Keratinocyte (primary cell): ENCODE measurements around the gene RYR2. TPM values are rescaled to one million over a fixed set of nuclear protein-coding genes. Genes with fewer than 3 reads are reported as not detected.
"Not testable (repeated sequence)": the region's sequence is repeated elsewhere in the genome, so short reads cannot be mapped to it uniquely, and the experiment has no call there.

Source experiments
- DNase-seq: peaks from one replicate; pipeline ENCODE4 v3.0.0-alpha.2; 2011; ENCODE audit warnings: low read depth, missing footprints, low spot score
- FAIRE-seq: peaks from 2 replicates; lab custom pipeline; 2011; peaks lifted over from hg19 to GRCh38; lab: Jason Lieb, UNC
- H2AFZ ChIP-seq: 2 replicates; pipeline ENCODE4 v1.6.0; 2012; ENCODE audit warnings: low read length, control low read depth, inconsistent platforms; ENCODE audit not compliant: control insufficient read depth
- H3K27ac ChIP-seq: 2 replicates; pipeline ENCODE4 v1.5.1; 2011; ENCODE audit warnings: low read length; ENCODE audit not compliant: control insufficient read depth, insufficient read depth
- H3K27me3 ChIP-seq: 3 replicates; pipeline ENCODE4 v1.6.0; 2011; ENCODE audit warnings: low read length; ENCODE audit not compliant: control insufficient read depth, insufficient read depth; ENCODE audit errors: extremely low read depth
- H3K36me3 ChIP-seq, 2 experiments: 2 replicates in 1 of 2; 3 replicates in 1 of 2; pipeline ENCODE4 v1.5.1; 2011; ENCODE audit warnings: low read length in 2 of 2, mild to moderate bottlenecking in 1 of 2; ENCODE audit not compliant: control insufficient read depth in 2 of 2, insufficient read depth in 2 of 2; ENCODE audit errors: extremely low read depth in 1 of 2
- H3K4me1 ChIP-seq: 3 replicates; pipeline ENCODE4 v1.5.1; 2011; ENCODE audit warnings: low read length; ENCODE audit not compliant: control insufficient read depth, insufficient read depth; ENCODE audit errors: extremely low read depth
- H3K4me2 ChIP-seq: 3 replicates; pipeline ENCODE4 v1.6.0; 2011; ENCODE audit warnings: low read depth, low read length; ENCODE audit not compliant: control insufficient read depth, insufficient read depth; ENCODE audit errors: extremely low read depth
- H3K4me3 ChIP-seq, 3 experiments: fragments of 200-600 bp in 1 of 3; sonication (generic) in 1 of 3; 2 replicates in 2 of 3; 3 replicates in 1 of 3; pipeline ENCODE4 v1.5.1; 2011 to 2016; ENCODE audit warnings: low read length in 3 of 3, mild to moderate bottlenecking in 3 of 3, control low read depth in 2 of 3, inconsistent platforms in 1 of 3, low read depth in 1 of 3, mixed read lengths in 1 of 3, mixed run types in 1 of 3, moderate library complexity in 1 of 3; ENCODE audit not compliant: control insufficient read depth in 2 of 3, insufficient read depth in 2 of 3; ENCODE audit errors: extremely low read depth in 1 of 3
- H3K79me2 ChIP-seq: 2 replicates; pipeline ENCODE4 v1.6.0; 2012; ENCODE audit warnings: low read length; ENCODE audit not compliant: control insufficient read depth, insufficient read depth
- H3K9ac ChIP-seq: 3 replicates; pipeline ENCODE4 v1.6.0; 2011; ENCODE audit warnings: low read length; ENCODE audit not compliant: control insufficient read depth, insufficient read depth; ENCODE audit errors: extremely low read depth
- H3K9me1 ChIP-seq: 3 replicates; pipeline ENCODE4 v1.6.0; 2011; ENCODE audit warnings: low read length; ENCODE audit not compliant: control insufficient read depth, insufficient read depth; ENCODE audit errors: extremely low read depth
- H3K9me3 ChIP-seq: 2 replicates; pipeline ENCODE4 v1.5.1; 2012; ENCODE audit warnings: low read depth, low read length; ENCODE audit not compliant: control insufficient read depth
- H4K20me1 ChIP-seq: 3 replicates; pipeline ENCODE4 v1.6.0; 2011; ENCODE audit warnings: low read length; ENCODE audit not compliant: control insufficient read depth, insufficient read depth; ENCODE audit errors: extremely low read depth
- CTCF ChIP-seq, 3 experiments: IDR thresholded peaks in 1 of 3; conservative IDR thresholded peaks in 1 of 3; optimal IDR thresholded peaks in 1 of 3; 2 replicates in 2 of 3; 3 replicates in 1 of 3; pipeline versions ENCODE3 to v1.5.1; 2011; ENCODE audit warnings: low read length in 3 of 3, mild to moderate bottlenecking in 3 of 3, moderate library complexity in 2 of 3, control low read depth in 1 of 3, inconsistent platforms in 1 of 3; ENCODE audit not compliant: insufficient read depth in 2 of 3; ENCODE audit errors: extremely low read depth in 1 of 3
- EZH2 ChIP-seq: IDR thresholded peaks from one replicate; pipeline ENCODE4 v1.6.1; 2012; ENCODE audit warnings: inconsistent platforms, mild to moderate bottlenecking, low read length, moderate library complexity
- dilution Hi-C: fragments of 300-500 bp; cut with MboI; formaldehyde crosslinking; loops from one replicate; pipeline ENCODE4 v1.7.0; 2020; ENCODE audit warnings: low sequenced_read_pairs; ENCODE audit not compliant: extremely low pct_ligation_motif_present
- polyA plus RNA-seq, 5 experiments: library from polyadenylated mRNA; depleted of rRNA in 3 of 5; stranded (reverse) in 3 of 5; stranded (forward) in 1 of 5; unstranded in 1 of 5; fragments of >200 nt; gene quantifications; 1 replicate in 1 of 5; 2 replicates in 3 of 5; 3 replicates in 1 of 5; pipeline versions ENCODE4 v1.2.1 to v1.2.3, GENCODE V29; 2011 to 2012; ENCODE audit warnings: missing spikeins in 2 of 5, low read depth in 1 of 5, low replicate concordance in 1 of 5

RYR2 gene
- polyA plus RNA-seq, 1 donor (not counting 4 experiments of a cell fraction or from before 2014, with no cell fraction given): 0.05 TPM

GRCh38 chr1:237814319-237814924, 772.4 kb downstream of the RYR2 start:
- no peak for DNase-seq
- H3K9me3 ChIP-seq: no peaks in the 10 kb centered on the region
- H3K9me1 ChIP-seq: no peaks in the 10 kb centered on the region
- no peak overlapping the region for H3K4me2 ChIP-seq
- TF ChIP-seq EZH2 (no peak), CTCF (optimal IDR thresholded peaks at IDR 0.05 in 1 of 3, IDR thresholded peaks at IDR 0.05 in 1 of 3, conservative IDR thresholded peaks at IDR 0.05 in 1 of 3; ENCODE audit: extremely low read depth in 1 of 3, insufficient read depth in 2 of 3, low read length in 3 of 3) (peak in 2 of 3 experiments; percentile 34 to 50)
- H2AFZ ChIP-seq: no peak overlapping the region
- no peak overlapping the region for H3K9ac ChIP-seq
- no peak overlapping the region for H3K27ac ChIP-seq
- no peaks in the 10 kb centered on the region for H3K27me3 ChIP-seq
- FAIRE-seq: no peak
- H3K4me3 ChIP-seq: no peak overlapping the region
- H3K4me1 ChIP-seq: no peaks in the 10 kb centered on the region
- no peaks in the 10 kb centered on the region for H3K79me2 ChIP-seq
- H3K36me3 ChIP-seq: no peaks in the 10 kb centered on the region
- dilution Hi-C loops: no loop called here
- no peaks in the 10 kb centered on the region for H4K20me1 ChIP-seq

DNA sequence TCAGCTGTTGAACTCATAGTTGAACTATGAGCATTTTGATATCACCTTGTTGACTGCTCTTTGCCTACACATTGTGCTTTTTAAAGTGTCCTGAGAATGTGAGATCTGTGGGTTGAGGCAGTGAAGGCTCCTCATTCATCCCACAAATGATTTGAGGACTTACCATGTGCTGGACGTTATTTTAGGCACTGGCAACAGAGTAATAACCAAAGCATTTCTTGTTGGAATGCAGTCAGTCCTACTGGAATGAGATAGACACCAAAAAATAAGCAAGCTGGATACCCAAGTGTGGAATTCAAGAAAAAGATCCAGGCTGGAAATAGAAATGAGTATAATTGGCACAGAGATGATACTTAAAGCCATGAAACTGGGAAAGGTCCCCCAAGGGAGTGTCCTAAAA, 775.3 kb downstream of the RYR2 start:
- Histone ChIP-seq H3K27ac (no peak overlapping the region), H3K4me2 (no peak overlapping the region), H3K9me1 (no peaks in the 10 kb centered on the region), H3K9ac (no peak overlapping the region), H3K36me3 (no peaks in the 10 kb centered on the region), H3K27me3 (no peaks in the 10 kb centered on the region), H3K4me3 (no peak overlapping the region), H2AFZ (no peak overlapping the region), H4K20me1 (no peaks in the 10 kb centered on the region), H3K9me3 (no peaks in the 10 kb centered on the region), H3K4me1 (no peaks in the 10 kb centered on the region), H3K79me2 (no peaks in the 10 kb centered on the region)
- no peak for FAIRE-seq
- TF ChIP-seq EZH2 (no peak), CTCF (optimal IDR thresholded peaks at IDR 0.05 in 1 of 3, IDR thresholded peaks at IDR 0.05 in 1 of 3, conservative IDR thresholded peaks at IDR 0.05 in 1 of 3; ENCODE audit: extremely low read depth in 1 of 3, insufficient read depth in 2 of 3, low read length in 3 of 3) (no peak)
- dilution Hi-C loops: no loop called here
- DNase-seq: no peak

- H3K36me3 ChIP-seq, dilution Hi-C loops, H3K79me2 ChIP-seq, H2AFZ ChIP-seq, DNase-seq, H3K9me3 ChIP-seq, H3K27me3 ChIP-seq, H3K4me3 ChIP-seq, FAIRE-seq, H3K9me1 ChIP-seq, H3K9ac ChIP-seq, H3K27ac ChIP-seq, H4K20me1 ChIP-seq, H3K4me1 ChIP-seq, H3K4me2 ChIP-seq: not testable (repeated sequence)
These were observed 778.6 kb downstream of the RYR2 start for GRCh38 chr1:237820634-237821033.
